NK-92 (cell line): Measurements from ENCODE around the gene MYO9A.
"Not testable (repeated sequence)": the region's sequence is repeated elsewhere in the genome, so short reads cannot be mapped to it uniquely, and the experiment has no call there.

Experiments
- DNase-seq: peaks from one replicate; lab custom pipeline; 2025; ENCODE audit not compliant: unreplicated experiment; lab: John Stamatoyannopoulos, UW

Gene MYO9A

DNA sequence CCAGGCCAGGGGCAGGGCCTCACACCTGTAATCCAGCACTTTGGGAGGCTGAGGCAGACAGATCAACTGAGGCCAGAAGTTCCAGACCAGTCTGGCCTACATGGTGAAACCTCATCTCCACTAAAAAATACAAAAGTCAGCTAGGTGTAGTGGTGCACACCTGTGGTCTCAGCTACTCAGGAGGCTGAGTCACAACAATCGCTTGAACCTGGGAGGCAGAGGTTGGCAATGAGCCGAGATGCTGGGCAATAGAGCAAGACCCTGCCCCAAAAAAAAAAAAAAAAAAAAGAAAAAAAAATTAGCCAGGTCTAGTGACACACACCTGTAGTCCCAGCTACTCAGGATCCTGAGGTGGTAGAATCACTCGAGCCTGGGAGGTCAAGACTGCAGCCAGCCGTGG lies 18.8 kb downstream of the MYO9A start:
- no peak for DNase-seq

DNA sequence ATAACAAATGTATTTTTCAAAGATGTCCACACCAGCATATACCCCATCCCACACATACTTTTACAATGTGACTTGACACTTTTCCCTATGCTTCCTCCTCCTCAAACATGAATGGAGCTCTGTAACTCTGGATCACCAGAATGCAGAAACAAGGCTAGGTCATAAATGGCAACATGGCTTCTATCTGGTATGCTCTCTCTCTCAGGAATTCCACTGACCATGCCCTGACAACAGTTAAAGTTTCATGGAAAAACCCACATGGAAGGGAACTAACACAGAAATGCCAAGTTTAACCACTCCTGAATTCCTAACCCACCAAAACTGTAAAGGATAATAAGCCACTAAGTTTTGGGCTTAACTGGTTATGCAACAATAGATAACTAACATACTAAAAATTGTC lies 19.9 kb downstream of the MYO9A start:
- DNase-seq, result no peak

DNA sequence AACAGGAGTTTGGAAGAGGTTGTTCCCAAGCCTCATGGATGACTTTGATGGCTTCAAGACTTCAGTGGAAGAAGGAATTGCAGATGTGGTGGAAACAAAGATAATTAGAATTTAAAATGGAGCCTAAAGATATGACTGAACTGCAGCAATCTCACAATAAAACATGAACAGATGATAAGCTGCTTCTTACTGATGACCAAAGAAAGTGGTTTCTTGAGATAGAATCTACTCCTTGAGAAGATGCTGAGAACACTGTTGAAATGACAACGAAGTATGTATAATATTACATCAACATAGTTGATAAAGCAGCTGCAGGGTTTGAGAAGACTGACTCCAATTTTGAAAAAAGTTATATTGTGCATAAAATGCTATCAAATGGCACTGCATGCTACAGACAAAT lies 21.2 kb downstream of the MYO9A start:
- no peak for DNase-seq

DNA sequence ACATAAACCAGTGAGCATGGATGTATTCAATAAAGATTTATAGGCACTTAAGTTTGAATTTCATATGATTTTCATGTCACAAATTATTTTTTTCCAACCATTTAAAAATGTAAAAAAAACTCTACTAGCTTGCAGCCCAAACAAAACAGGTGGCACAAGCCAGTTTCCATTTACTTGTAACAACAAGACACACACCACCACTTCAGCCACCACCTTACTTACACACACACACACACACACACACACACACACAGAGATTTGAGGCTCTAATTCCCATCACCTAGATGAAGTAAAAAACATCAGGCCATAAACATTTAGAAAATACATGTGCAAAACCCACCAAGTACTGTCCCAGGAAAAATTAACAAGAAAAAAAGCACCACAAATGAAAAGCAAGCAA lies 25.3 kb downstream of the MYO9A start:
- no peak for DNase-seq

DNA sequence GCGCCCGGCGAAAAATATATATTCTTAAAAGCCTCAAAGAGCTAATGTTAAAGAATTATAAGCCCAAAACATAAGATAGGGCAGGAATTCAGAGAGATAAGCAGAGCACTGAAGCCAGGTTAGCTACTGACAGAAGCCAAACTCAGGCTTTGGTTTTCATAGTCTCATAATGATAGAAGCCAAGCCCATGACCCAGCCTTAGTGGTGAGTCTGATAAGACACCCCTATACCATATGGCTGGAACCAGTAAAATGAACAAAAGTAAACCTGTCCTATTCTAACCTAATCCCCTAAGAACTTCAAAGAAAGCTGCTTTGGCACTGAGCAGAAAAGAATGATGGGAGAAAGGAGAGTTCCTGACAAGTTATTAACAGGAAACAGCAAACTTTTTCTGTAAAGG lies 25.9 kb downstream of the MYO9A start:
- DNase-seq, result no peak

DNA sequence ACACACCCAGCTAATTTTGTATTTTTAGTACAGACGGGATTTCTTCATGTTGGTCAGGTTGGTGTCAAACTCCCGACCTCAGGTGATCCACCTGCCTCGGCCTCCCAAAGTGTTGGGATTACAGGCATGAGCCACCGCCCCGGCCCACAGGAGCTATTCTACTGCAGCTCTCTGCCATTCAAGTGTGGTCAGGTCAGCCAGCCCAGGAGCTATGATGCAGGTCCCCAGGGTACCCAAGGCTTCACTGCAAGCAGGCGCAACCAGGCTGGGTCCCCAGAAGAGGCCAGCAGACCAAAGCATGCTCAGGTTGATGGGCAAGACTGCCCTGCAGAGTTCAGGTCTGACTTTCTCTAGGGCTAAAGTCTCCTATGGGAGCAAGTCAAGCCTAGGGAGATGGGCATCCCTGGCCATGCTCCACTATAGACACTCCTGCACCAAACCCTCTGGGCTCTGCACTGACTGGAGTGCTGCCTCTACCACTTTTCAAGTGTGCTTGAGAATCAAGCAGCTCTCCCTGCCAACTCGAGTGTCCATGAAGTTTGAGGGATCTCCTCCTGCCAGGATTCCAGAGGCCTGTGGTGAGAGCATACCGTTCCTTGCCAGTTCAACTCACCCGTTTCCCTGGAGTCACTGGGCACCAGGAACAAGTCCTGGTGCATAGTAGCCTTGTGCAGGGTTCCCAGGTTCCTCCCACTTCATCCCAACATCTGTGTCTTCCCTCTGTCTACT lies 30.9 kb downstream of the MYO9A start:
- no peak for DNase-seq

DNA sequence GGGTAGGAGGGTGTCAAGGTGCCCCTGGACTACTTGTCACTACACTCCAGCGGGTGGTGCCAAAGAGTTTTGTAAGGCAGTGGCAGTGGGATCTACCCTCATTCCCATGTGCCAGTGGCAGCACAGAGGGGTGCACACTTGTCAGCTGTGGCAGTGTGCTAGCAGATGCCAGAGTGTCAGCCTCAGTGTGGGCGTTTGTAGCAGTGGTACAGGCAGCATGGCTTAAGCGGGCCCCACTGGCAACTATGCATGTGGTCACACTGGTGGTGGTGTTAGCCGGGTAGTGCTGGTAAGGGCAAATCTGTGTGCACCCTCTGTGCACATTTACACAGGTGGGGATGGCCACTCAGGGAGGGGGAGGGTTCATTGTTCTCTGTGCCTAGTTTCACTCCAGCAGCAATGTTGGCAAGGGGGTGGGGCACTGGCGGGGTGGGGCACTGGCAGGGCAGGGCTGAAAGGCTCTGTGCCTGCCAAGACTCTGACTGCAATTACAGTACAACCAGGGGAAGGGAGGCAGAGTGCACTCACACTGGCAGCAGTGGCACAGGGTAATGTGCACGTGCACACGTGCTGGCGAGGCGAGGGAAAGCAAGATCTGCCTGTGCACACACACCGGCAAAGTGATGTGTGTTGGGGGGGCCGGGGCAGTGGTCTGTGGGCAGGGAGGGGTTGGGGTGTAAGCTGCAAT lies 31.8 kb downstream of the MYO9A start:
- DNase-seq, result no peak

DNA sequence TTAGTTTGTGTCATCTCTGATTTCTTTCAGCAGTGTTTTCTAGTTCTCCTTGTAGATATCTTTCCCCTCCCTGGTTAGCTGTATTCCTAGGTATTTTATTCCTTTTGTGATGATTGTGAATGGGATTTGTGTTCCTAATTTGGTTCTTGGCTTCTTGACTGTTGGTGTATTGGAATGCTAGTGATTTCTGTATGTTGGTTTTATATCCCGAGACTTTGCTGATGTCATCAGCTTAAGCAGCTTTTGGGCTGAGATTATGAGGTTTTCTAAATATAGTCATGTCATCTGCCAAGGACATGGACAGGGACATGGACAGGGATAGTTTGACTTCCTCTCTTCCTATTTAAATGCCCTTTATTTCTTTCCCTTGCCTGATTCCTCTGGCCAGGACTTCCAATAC lies 35.8 kb downstream of the MYO9A start:
- no peak for DNase-seq

DNA sequence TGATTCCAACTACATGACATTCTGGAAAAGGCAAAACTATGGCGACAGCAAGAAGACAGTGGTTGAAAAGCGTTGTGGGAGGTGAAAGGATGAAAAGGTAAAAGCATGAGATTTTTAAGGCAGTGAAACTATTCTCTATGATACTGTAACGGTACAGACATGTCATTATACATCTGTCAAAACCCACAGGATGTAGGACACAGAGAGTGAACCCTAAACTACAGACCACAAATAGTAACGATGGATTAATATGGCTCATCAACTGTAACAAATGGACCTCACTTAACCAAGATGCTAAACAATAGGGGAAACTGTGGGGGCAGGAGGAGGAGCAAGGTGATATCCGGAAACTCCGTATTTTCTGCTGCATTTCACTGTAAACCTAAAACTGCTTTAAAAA lies 39.1 kb downstream of the MYO9A start:
- no peak for DNase-seq

DNA sequence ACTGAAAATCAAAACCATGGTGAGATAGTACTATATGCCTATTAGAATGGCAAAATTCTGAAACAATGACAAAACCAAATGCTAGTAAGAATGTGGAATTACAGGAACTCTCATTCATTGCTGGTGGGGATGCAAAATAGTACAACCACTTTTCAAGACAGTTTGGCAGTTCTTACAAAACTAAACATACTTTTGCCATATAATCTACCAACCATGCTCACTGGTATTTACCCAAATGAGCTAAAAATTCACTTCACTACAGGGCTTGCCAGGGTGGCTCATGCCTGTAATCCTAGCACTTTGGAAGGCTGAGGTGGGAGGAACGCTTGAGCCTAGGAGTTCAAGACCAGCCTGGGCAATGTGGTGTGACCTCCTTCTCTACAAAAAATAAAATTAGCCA lies 40.0 kb downstream of the MYO9A start:
- DNase-seq, result no peak

DNA sequence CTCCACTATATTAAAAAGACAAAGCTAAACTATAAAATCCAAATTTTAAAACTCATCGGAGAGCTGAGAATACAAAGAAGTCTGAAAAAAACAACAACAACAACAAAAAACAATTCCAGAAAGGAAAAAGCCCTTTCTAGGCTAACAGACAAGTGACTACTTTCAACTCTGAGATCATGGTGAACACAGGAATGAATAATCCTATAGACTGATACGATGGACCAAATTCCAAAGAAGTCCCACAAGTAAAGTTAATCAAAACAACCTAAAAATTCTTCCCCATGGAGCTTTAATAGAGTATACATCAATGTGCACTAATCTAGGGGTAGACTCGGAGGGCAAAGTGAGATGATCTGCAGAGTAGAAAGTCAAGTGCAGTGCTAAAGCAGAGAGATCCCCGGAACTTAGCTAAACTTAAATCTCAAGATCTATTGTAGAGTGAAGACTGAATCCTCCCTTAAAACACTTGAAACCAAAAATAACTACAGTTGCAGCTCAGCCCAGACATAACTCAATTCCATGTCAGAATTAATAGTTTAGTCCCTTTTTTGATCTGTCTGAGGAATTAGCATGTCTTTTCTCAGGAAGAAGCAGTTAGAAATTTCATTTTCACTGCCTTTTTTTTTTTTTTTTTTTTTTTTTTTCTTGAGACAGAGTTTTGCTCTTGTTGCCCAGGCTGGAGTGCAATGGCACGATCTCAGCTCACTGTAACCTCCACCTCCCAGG lies 43.5 kb downstream of the MYO9A start:
- DNase-seq, result no peak

DNA sequence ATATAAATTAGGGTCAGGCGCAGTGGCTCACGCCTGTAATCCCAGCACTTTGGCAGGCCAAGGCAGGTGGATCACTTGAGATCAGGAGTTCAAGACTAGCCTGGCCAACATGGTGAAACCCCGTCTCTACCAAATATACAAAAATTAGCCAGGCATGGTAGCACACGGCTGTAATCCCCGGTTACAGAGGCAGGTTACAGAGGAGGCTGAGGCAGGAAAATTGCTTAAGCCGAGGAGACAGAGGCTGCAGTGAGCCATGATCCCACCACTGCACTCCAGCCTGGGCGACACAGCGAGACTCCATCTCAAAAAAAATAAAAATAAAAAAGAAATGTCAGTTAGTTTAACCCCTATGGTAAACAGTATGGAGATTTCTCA lies 46.5 kb downstream of the MYO9A start:
- not testable (repeated sequence) for DNase-seq

DNA sequence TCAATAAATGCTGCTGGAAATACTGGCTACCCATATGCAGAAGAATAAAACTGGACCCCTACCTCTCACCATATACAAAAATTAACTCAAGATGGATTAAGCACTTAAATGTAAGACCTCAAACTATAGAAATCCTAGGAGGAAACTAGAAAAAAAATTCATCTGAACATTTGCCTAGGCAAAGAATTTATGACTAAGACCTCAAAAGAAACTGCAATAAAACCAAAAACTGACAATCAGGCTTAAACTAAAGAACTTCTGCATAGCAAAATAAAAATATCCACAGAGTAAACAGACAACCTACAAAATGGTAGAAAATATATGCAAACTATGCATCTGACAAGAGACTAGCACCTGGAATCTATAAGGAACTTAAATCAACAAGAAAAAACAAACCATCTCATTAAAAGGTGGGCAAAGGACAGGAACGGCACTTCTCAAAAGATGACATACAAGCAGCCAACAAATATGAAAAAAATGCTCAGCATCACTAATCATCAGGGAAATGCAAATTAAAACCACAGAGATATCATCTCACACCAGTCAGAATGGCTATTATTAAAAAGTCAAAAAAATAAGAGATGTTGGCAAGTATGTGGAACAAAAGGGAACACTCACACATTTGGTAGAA lies 47.0 kb downstream of the MYO9A start:
- no peak for DNase-seq

DNA sequence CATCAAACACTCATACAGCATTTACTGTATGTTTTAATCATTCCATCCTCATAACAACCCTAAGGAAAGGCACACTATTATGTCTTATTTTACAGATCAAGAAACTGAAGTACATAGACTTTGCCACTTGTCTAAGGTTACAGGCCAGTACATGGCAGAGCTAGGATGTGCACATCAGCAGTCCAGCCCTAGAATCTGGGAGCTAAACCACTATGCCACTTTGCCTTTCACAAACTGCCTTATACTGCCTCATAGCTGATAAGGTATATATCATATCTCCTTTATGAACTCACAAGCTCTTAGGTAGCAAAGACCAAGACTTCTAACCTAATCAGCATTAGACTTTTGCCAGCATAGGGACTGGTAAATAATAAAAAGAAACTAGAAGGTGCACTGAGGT lies 49.1 kb downstream of the MYO9A start:
- no peak for DNase-seq

DNA sequence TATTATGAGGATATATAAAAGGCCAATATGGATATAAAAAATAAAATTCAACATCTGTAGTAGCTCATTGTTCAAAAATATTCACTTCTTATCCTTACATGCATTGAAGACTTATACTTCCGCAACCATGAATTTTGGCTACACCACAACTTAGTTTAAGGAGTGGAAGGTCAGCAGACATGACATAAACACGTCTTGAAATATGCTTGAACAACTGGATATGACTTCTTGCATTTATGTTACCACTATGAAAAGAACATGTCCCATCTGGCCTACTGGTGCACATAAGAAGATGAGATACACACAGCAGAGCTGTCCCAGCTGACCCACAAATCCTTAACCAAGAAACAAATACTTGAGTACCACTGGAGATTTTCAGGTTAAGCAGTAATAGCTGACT lies 52.1 kb downstream of the MYO9A start:
- no peak for DNase-seq

DNA sequence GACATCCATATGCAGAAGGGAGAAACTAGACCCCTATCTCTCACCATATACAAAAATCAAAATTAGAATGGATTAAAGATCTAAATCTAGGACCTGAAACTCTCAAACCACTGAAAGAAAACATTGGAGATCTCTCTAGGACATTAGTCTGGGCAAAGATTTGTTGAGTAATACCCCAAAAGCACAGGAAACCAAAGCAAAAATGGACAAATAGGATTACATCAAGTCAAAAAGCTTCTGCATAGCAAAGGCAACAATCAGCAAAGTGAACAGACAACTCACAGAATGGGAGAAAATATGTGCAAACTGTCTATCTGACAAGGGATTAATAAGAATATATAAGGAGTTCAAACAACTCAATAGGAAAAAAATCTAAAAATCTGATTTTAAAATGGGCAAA lies 54.8 kb downstream of the MYO9A start:
- no peak for DNase-seq

DNA sequence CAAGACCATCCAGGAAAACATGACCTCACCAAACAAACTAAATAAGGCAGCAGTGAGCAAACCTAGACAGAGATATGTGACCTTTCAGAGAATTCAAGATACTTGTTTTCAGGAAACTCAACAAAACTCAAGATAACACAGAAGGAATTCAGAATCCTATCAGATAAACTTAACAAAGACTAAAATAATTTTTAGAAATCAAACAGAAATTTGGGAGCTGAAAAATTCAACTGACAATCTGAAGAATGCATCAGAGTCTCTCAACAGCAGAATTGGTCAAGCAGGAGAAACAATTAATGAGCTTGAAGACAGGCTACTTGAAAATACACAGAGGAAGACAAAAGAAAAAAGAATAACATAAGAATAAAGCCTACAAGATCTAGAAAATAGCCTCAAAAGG lies 55.6 kb downstream of the MYO9A start:
- DNase-seq, result no peak

DNA sequence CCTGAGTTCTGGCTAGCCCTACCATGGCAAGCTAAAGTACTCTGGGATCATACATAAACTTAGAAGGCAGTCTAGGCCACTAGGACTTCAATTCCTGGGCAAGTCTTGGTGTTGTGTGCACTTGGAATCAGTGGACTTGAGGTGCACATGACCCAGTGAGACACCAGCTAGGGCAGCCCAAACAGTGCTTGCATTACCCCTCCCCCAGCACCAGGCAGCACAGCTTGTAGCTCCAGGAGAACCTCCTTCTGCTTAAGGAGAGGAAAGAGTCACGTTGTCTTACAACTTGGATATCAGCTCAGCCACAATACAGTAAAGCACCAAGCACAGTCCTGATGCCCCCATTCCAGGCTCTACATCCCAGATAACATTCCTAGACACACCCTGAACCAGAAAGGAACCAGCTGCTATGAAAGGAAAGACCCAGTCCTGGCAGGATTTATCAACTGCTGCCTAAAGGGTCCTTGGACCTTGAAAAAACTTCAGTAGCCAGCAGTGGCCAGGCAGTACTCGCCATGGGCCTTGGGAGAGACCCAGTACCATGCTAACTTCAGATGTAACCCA lies 57.2 kb downstream of the MYO9A start:
- no peak for DNase-seq

DNA sequence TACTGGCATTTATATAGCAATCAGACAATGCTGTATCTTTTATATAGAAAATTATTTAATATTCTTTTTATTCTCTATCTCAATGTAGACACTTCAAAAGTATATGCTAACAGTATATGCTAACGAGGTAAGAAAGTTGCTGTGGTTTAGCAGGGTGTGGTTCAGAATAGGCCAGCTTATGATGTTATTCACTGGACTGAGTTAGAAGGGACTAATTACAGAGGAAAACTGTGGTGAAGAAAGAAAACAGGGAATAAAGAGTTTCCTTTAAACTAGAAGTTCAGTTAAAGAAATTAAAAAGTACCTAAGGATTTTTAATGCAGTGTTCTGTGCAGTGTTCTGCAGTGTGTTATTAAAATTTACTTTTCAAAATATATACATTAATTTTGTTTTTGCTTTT lies 59.4 kb downstream of the MYO9A start:
- no peak for DNase-seq

DNA sequence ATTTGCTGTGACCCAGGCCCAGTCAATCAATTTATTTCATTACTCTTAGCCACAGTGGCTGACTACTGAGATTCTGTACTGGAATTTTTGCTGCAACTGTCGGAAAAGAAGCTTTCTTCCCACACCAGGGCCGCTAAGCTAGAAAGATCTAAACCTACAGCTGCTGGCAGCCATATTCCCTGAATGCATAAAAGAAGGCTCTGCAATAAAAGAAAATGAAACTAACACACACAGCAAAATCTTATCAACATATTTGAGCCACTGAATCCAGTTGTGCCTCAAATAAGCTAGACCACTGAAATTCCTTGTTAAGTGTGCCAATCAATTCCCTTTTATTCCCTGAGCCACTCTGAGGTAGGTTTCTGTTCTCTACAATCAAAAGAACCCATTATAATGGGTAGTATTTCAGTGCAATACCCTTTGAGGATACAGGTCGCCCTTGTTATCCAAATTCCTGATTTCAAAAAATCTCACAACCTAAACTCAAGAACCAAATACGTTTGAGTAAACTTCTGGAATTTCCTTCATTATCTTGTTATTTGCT lies 60.3 kb downstream of the MYO9A start:
- DNase-seq, result no peak

DNA sequence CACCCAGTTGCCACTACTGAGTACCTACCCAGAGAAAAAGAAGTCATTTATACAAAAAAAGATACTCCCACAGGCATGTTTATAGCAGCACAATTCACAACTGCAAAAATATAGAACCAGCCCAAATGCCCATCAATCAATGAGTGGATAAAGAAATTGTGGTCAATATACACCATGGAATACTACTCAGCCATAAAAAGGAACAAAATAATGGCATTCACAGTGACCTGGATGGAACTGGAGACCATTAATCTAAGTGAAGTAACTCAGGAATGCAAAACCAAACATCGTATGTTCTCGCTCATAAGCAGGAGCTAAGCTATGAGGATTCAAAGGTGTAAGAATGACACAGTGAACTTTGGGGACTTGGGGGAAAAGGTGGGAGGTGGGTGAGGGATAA lies 61.7 kb downstream of the MYO9A start:
- DNase-seq, result not testable (repeated sequence)
